HG03354 (cell line): ENCODE measurements around the gene SAP30BP.

Source experiments
- ATAC-seq: cut with Tn5 transposase; IDR thresholded peaks from one replicate; pipeline ENCODE4 v1.9.1; 2021; ENCODE audit warnings: mild to moderate bottlenecking; ENCODE audit not compliant: unreplicated experiment, poor library complexity, severe bottlenecking

Gene SAP30BP

DNA sequence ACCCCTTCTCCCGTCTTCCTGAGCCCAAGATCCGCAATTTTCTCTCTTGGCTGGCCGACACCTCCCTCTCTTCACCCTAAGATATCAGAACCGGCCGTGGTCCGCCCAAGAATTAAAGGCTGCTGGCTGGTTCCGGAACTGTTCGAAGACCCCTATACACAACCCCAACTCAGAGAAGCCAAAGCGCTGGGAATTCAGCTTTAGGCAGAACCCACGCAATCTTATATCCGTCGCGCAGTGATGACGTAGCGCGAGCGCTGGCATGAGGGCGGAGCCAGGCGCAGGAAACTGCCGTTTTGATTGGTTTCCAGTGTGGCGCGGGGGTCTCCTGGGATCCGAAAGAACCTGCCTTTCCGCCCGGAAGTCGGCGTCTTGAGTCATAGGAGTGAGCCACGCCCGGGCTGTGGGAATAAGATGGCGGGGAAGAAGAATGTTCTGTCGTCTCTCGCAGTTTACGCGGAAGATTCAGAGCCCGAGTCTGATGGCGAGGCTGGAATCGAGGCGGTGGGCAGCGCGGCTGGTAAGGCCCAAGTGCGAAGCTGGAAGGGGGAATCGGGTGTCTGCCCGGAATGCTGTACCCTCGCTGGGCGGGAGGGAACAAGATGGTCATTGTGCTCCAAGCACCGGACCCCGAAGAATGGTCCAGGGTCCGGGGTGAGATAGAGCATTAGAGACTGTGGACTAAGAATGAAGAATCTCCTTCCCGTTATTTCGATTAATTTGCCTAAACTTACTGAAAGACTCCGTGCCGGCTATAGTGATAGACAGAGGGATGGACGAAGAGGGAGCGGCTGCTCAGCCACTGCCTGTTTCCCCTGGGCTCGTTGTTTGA lies at the start of gene SAP30BP, which contains the start of gene RECQL5:
SAP30BP (plus strand) TSS at position 380 of the 832 bp plus-strand sequence; CDS start at position 415, 35 bp downstream.
RECQL5 (minus strand) TSS at position 196 of the 832 bp plus-strand sequence. CDS start 597 bp downstream, outside the sequence.
- peak; percentile 78 for ATAC-seq

GRCh38 chr17:75617675-75618074 lies 49.5 kb upstream of the SAP30BP start:
- ATAC-seq, result no peak

- no peak for ATAC-seq
Observed at GRCh38 chr17:75619506-75620431, 47.4 kb upstream of the SAP30BP start.

DNA sequence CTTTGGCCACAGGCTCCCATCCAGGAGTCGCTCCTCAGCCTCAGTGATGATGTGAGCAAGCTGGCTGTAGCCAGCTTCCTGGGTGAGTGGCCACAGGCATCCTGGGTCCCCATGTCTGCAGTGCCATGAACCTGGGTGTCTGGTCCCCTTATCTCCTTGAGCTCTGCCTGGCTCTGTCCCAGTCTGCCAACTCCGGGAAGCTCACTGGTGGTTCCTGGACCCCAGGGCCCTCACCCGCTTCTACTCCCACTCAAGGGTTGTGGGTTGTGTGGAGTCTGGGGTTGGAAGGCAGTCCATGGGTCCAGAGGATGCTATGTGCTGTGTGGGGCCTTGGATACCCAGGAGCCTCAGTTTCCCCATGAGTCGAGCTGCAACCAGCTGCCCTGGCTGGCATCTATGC lies 45.6 kb upstream of the SAP30BP start:
- no peak for ATAC-seq

DNA sequence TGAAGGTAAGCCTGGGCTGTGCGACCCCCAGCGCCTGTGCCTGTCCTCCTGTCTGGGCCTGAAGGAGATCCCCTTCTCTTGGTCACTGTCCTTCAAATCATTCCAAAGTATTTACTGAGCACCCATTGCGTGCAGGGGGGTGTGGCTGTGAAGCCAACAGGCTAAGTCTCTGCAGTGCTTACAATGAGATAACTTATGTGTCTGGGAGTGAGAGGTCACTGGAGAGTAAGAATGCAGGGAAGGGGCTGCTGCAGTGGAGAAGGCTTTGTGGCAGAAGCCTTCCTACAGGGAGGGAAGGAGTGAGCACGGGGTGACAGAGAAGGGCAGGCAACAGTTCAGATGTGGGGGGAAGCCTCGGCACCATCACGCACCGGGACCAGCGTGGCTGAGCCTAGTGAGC lies 45.1 kb upstream of the SAP30BP start:
- no peak for ATAC-seq

DNA sequence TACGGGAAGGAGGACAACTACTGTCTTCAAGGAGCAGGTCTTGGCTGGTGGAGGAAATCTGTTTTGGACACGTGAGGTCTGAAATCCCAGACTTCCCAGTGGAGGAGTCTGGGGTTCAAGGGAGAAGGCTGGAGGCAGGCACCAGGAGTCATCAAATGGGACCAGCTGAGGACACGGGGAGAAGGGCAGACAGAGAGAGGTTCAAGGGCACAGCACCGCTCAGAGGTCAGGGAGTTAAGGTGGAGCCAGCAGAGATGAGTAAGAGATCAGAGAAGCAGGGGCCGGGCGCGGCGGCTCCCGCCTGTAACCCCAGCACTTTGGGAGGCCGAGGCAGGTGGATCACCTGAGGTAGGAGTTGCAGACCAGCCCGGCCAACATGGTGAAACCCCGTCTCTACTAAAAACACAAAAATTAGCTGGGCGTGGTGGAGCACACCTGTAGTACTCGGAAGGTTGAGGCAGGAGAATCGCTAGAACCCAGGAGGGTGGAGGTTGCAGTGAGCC lies 44.3 kb upstream of the SAP30BP start:
- no peak for ATAC-seq

- ATAC-seq, result no peak
Observed at GRCh38 chr17:75623386-75623785, 43.8 kb upstream of the SAP30BP start.

DNA sequence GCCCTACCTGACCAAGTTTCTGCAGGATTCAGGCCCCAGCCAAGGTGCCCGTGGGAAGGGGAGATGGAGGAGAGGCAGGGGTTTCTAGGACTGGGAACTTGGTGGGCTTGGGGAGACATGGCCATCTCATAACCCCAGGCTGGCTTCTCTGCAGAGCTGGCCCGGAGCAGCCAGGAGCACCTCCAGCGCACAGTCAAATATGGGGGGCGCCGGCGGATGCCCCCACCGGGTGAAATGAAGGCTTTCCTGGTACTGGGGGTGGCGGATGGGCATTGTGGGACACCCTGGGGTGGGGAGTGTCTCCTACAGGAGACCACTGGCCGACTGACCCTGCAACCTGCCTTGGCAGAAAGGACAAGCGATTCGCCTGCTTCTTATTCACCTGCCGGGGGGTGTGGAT lies 43.1 kb upstream of the SAP30BP start:
- no peak for ATAC-seq

GRCh38 chr17:75624714-75625345 lies 42.3 kb upstream of the SAP30BP start:
- no peak for ATAC-seq

DNA sequence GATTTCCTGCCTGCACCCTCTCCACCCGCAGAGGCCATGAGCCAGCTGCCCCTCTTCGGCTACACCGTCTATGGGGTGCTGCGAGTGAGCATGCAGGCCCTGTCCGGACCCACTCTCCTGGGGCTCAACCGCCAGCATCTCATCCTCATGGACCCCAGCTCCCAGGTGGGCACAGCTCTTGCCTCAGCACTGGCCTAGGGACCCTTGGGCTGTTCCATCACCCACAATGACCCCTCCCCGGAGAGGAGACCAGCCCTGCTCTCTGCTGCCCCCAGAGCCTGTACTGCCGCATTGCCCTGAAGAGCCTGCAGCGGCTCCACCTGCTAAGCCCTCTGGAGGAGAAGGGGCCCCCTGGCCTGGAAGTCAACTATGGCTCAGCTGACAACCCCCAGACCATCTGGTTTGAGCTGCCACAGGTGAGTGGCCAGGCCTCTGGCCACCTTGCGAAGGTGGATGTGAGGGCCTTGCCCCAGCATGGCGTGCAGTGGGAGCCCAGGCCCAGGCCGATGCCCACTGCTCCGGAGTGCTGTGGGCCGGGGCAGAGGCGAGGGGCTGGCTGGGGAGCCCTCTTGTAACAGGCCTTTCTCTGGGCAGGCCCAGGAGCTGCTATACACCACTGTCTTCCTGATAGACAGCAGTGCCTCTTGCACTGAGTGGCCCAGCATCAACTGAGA lies 41.2 kb upstream of the SAP30BP start:
- no peak for ATAC-seq

- no peak for ATAC-seq
Observed at GRCh38 chr17:75626496-75627038, 40.6 kb upstream of the SAP30BP start.

DNA sequence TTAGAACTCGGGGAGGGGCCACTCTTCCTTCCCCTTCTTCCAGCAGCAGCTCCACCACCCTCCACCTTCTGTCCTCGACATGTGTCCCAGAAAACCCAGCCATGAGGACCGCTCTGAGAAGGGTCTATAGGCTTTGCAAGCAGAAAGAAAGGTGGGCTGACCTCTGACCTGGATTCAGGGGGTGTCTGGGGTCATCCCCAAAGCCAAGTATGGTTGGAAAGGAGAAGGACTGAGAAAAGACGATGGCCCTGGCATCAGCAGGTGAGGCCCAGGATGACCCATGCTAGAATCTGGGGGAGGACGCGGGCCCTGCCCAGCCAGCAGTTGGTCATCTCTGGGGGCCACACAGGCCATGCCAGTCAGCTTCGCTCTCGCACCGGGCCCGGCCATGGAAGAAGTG lies 40.0 kb upstream of the SAP30BP start:
- no peak for ATAC-seq

DNA sequence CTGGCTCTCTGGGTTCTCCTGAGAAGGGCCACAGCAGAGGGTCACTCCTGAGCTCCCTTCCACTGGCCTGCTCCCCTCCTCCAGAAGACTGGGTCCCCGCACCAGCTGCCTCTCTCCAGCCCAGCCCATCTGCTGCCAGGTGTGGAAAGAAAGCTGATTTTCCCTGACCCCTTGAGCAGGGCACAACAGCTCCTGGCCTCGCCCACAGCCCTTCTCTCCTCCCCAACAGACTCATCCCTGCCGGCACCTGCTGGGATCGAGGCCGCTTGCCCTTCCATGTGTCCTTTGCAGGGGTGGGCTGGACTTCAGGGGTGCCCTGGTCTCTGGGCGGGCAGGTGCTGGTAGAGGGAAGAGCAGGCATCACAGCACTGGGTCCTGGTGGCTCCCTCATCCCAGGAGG lies 38.7 kb upstream of the SAP30BP start:
- no peak for ATAC-seq

DNA sequence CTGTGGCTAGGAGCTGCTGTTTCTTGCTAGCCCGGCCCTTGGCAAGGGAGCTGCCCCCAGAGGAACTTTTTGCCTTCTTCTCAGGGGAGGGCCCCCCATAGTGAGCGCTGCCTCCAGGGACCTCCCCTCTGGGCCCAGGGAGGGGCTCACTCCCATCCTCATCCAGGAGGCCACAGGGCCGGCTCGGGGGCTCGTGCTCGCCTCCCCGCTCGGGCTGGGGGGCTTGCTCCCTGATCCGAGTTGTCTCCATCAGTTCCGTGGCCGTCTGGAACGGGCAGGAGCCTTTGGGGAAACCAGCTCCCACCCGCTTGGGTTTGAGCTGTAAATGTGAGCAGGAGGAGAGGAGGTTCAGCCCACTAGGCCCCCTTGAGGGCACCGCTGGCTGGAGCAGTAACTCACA lies 38.0 kb upstream of the SAP30BP start:
- no peak for ATAC-seq

- no peak for ATAC-seq
Observed at GRCh38 chr17:75630071-75630917, 36.8 kb upstream of the SAP30BP start.

GRCh38 chr17:75631353-75631752 lies 35.8 kb upstream of the SAP30BP start:
- ATAC-seq, result no peak

GRCh38 chr17:75632428-75632827 lies 34.7 kb upstream of the SAP30BP start:
- no peak for ATAC-seq

- ATAC-seq, result peak; percentile 53
Observed at GRCh38 chr17:75632863-75633485, 34.2 kb upstream of the SAP30BP start, which contains the start of gene SMIM5. Gene SMIM5 (plus strand): TSS chr17:75633434. CDS start chr17:75640202, 6,768 bp downstream.
